GM23338 (cell line): Measurements from ENCODE around the gene NPAS3. TPM values are rescaled to one million over a fixed set of nuclear protein-coding genes. Genes with fewer than 3 reads are reported as not detected.

Experiments used
- ATAC-seq: fragments of 200-7000 bp; cut with Tn5 transposase; 3 replicates; pipeline ENCODE4 v1.9.1; 2020
- DNase-seq: peaks from one replicate; pipeline ENCODE4 v3.0.0-alpha.2; 2015; ENCODE audit warnings: low spot score
- H2AFZ ChIP-seq: fragments of 200-600 bp; sonication (generic); 2 replicates; pipeline ENCODE4 v1.8.0; 2016; ENCODE audit warnings: antibody characterized with exemption, mild to moderate bottlenecking, moderate library complexity
- H3F3A ChIP-seq: fragments of 200-600 bp; sonication (generic); replicated peaks from 2 replicates; pipeline ENCODE4 v1.8.0; 2017; ENCODE audit warnings: antibody characterized with exemption, mixed run types, low read depth
- H3K27ac ChIP-seq: fragments of 200-600 bp; sonication (generic); 2 replicates; pipeline ENCODE4 v1.6.1; 2016; ENCODE audit warnings: low read depth
- H3K27me3 ChIP-seq: fragments of 200-600 bp; sonication (generic); 2 replicates; pipeline ENCODE4 v1.8.0; 2016; ENCODE audit warnings: mild to moderate bottlenecking, mixed run types, moderate library complexity; ENCODE audit not compliant: insufficient read depth
- H3K36me3 ChIP-seq: fragments of 200-600 bp; sonication (generic); 2 replicates; pipeline ENCODE4 v1.8.0; 2016; ENCODE audit warnings: mild to moderate bottlenecking; ENCODE audit not compliant: insufficient read depth
- H3K4me1 ChIP-seq: fragments of 200-600 bp; sonication (generic); 2 replicates; pipeline ENCODE4 v1.8.0; 2016; ENCODE audit warnings: mild to moderate bottlenecking, moderate library complexity; ENCODE audit not compliant: insufficient read depth
- H3K4me2 ChIP-seq: fragments of 200-600 bp; sonication (generic); 2 replicates; pipeline ENCODE4 v1.7.1; 2017; ENCODE audit warnings: mixed run types
- H3K4me3 ChIP-seq: fragments of 200-600 bp; sonication (generic); 2 replicates; pipeline ENCODE4 v1.6.1; 2016; ENCODE audit warnings: mixed run types
- H3K79me2 ChIP-seq: fragments of 200-600 bp; sonication (generic); replicated peaks from 2 replicates; pipeline ENCODE4 v1.8.0; 2017; ENCODE audit warnings: mild to moderate bottlenecking; ENCODE audit not compliant: insufficient read depth
- H3K9me2 ChIP-seq: fragments of 200-600 bp; sonication (generic); 2 replicates; pipeline ENCODE4 v1.8.0; 2017; ENCODE audit not compliant: insufficient read depth
- H4K20me1 ChIP-seq: fragments of 200-600 bp; sonication (generic); replicated peaks from 2 replicates; pipeline ENCODE4 v1.8.0; 2017; ENCODE audit warnings: mild to moderate bottlenecking; ENCODE audit not compliant: insufficient read depth
- H3K27ac Mint-ChIP-seq: 2 replicates; pipeline ENCODE4 v1.8.0; 2020; ENCODE audit warnings: inconsistent platforms, mild to moderate bottlenecking, moderate library complexity, mixed read lengths
- H3K27me3 Mint-ChIP-seq: 3 replicates; pipeline ENCODE4 v1.8.0; 2022; ENCODE audit warnings: low read depth, mild to moderate bottlenecking, moderate library complexity, mixed read lengths, inconsistent platforms; ENCODE audit not compliant: insufficient read depth, poor library complexity
- H3K36me3 Mint-ChIP-seq: 3 replicates; pipeline ENCODE4 v1.8.0; 2021; ENCODE audit warnings: low read depth, mild to moderate bottlenecking, inconsistent platforms, moderate library complexity, mixed read lengths
- H3K4me1 Mint-ChIP-seq: 3 replicates; pipeline ENCODE4 v1.8.0; 2020; ENCODE audit warnings: mild to moderate bottlenecking, inconsistent platforms, mixed read lengths
- H3K4me3 Mint-ChIP-seq: 3 replicates; pipeline ENCODE4 v1.8.0; 2021; ENCODE audit warnings: moderate library complexity, mild to moderate bottlenecking, inconsistent platforms, mixed read lengths
- H3K9me3 Mint-ChIP-seq: 3 replicates; pipeline ENCODE4 v1.8.0; 2020; ENCODE audit warnings: moderate library complexity, mild to moderate bottlenecking, inconsistent platforms, mixed read lengths
- CREB1 ChIP-seq: fragments of 250-450 bp; sonication (Bioruptor Pico); IDR thresholded peaks from 2 replicates; pipeline ENCODE4 v1.5.0; 2020; ENCODE audit warnings: low read depth, mild to moderate bottlenecking, moderate library complexity
- EZH2phosphoT487 ChIP-seq: fragments of 200-600 bp; sonication (generic); IDR thresholded peaks from one replicate; pipeline ENCODE4 v1.8.1; 2018; ENCODE audit warnings: antibody characterized with exemption; ENCODE audit not compliant: unreplicated experiment
- NANOG ChIP-seq: IDR thresholded peaks from 2 replicates; pipeline ENCODE4 v1.6.1; 2016; ENCODE audit warnings: antibody characterized with exemption, borderline replicate concordance
- POLR2AphosphoS5 ChIP-seq: IDR thresholded peaks from 2 replicates; pipeline ENCODE4 v1.6.1; 2016; ENCODE audit warnings: antibody characterized with exemption, low read depth
- ZNF331 ChIP-seq: fragments of 250-450 bp; sonication (Bioruptor Pico); IDR thresholded peaks from 2 replicates; pipeline ENCODE4 v1.5.0; 2020; ENCODE audit warnings: low read depth, mild to moderate bottlenecking, moderate library complexity
- polyA plus RNA-seq: library from polyadenylated mRNA; unstranded; fragments of >200 nt; fragmentation: Nextera tagmentation; extraction: Ambion mirVana; gene quantifications from 2 replicates; pipeline ENCODE4 v1.2.1, GENCODE V29; 2016
- total RNA-seq: library from RNA; depleted of rRNA; stranded (reverse); fragments of >200 nt; shearing (Covaris generic); gene quantifications from 2 replicates; pipeline ENCODE4 v1.2.3, GENCODE V29; 2014
- TF ChIP-seq, protein P1 (sequence below): IDR thresholded peaks from one replicate; pipeline ENCODE4 v1.6.1; 2018; ENCODE audit warnings: antibody characterized with exemption; ENCODE audit not compliant: unreplicated experiment
- TF ChIP-seq, protein P2 (sequence below), 2 experiments: fragments of 200-600 bp in 1 of 2; sonication (generic) in 1 of 2; conservative IDR thresholded peaks; 2 replicates each; pipeline versions ENCODE4 v1.5.1 to v1.6.1; 2016 to 2017; ENCODE audit warnings: antibody characterized with exemption in 2 of 2, low read depth in 2 of 2, mild to moderate bottlenecking in 2 of 2, moderate library complexity in 1 of 2
- TF ChIP-seq, protein P3 (sequence below): fragments of 250-450 bp; sonication (Bioruptor Pico); IDR thresholded peaks from 2 replicates; pipeline ENCODE4 v1.5.0; 2020; ENCODE audit warnings: mild to moderate bottlenecking, moderate library complexity

Gene NPAS3
- total and polyA plus RNA-seq, 2 experiments from 2014 or later, result 0.17 to 0.19 TPM

DNA sequence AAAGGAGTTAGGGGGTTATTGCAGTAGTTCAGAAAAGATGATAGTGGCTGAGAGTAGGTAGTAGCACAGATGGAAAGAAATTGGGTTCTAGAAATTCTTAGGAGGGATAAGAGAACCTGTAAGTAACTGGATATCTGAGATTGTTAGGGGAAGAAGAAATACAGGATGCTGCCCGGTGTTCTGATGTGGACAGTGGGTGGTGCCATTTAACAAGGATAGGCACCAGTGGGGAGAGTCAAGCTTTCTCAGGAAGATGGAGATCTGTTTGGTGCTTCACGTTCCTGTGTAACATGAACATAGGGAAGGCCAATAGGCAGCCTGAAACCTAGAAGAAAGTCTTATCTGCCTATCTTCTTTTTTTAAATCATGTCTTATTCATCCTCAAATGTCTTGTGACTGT is 245.9 kb downstream of the NPAS3 start:
- Histone ChIP-seq H3K27ac (no peak overlapping the region), H3K9me2 (no peaks in the 10 kb centered on the region), H3F3A (no peaks in the 10 kb centered on the region), H3K4me3 (no peak overlapping the region), H4K20me1 (no peaks in the 10 kb centered on the region), H2AFZ (no peak overlapping the region), H3K4me1 (no peaks in the 10 kb centered on the region), H3K4me2 (no peak overlapping the region), H3K36me3 (no peaks in the 10 kb centered on the region), H3K79me2 (no peaks in the 10 kb centered on the region), H3K27me3 (no peaks in the 10 kb centered on the region)
- Mint-ChIP-seq H3K27ac (no peak overlapping the region), H3K4me1 (no peaks in the 10 kb centered on the region), H3K4me3 (no peak overlapping the region), H3K36me3 (no peaks in the 10 kb centered on the region), H3K27me3 (peaks cover 2% of the 10 kb centered on the region), H3K9me3 (no peaks in the 10 kb centered on the region; the same call in 2 of the 3 replicates)
- ATAC-seq (peak; percentile 56), DNase-seq (peak; percentile 33)
- TF ChIP-seq, protein P1, sequence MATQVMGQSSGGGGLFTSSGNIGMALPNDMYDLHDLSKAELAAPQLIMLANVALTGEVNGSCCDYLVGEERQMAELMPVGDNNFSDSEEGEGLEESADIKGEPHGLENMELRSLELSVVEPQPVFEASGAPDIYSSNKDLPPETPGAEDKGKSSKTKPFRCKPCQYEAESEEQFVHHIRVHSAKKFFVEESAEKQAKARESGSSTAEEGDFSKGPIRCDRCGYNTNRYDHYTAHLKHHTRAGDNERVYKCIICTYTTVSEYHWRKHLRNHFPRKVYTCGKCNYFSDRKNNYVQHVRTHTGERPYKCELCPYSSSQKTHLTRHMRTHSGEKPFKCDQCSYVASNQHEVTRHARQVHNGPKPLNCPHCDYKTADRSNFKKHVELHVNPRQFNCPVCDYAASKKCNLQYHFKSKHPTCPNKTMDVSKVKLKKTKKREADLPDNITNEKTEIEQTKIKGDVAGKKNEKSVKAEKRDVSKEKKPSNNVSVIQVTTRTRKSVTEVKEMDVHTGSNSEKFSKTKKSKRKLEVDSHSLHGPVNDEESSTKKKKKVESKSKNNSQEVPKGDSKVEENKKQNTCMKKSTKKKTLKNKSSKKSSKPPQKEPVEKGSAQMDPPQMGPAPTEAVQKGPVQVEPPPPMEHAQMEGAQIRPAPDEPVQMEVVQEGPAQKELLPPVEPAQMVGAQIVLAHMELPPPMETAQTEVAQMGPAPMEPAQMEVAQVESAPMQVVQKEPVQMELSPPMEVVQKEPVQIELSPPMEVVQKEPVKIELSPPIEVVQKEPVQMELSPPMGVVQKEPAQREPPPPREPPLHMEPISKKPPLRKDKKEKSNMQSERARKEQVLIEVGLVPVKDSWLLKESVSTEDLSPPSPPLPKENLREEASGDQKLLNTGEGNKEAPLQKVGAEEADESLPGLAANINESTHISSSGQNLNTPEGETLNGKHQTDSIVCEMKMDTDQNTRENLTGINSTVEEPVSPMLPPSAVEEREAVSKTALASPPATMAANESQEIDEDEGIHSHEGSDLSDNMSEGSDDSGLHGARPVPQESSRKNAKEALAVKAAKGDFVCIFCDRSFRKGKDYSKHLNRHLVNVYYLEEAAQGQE, result no peak
- no peak for TF ChIP-seq EZH2phosphoT487
- TF ChIP-seq CREB1, result no peak
- TF ChIP-seq, protein P2, sequence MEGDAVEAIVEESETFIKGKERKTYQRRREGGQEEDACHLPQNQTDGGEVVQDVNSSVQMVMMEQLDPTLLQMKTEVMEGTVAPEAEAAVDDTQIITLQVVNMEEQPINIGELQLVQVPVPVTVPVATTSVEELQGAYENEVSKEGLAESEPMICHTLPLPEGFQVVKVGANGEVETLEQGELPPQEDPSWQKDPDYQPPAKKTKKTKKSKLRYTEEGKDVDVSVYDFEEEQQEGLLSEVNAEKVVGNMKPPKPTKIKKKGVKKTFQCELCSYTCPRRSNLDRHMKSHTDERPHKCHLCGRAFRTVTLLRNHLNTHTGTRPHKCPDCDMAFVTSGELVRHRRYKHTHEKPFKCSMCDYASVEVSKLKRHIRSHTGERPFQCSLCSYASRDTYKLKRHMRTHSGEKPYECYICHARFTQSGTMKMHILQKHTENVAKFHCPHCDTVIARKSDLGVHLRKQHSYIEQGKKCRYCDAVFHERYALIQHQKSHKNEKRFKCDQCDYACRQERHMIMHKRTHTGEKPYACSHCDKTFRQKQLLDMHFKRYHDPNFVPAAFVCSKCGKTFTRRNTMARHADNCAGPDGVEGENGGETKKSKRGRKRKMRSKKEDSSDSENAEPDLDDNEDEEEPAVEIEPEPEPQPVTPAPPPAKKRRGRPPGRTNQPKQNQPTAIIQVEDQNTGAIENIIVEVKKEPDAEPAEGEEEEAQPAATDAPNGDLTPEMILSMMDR (conservative IDR thresholded peaks at IDR 0.05; ENCODE audit: low read depth in 2 of 2), result peak; percentile 42 to 68
- TF ChIP-seq POLR2AphosphoS5, result no peak
- no peak for TF ChIP-seq NANOG
- TF ChIP-seq, protein P3, sequence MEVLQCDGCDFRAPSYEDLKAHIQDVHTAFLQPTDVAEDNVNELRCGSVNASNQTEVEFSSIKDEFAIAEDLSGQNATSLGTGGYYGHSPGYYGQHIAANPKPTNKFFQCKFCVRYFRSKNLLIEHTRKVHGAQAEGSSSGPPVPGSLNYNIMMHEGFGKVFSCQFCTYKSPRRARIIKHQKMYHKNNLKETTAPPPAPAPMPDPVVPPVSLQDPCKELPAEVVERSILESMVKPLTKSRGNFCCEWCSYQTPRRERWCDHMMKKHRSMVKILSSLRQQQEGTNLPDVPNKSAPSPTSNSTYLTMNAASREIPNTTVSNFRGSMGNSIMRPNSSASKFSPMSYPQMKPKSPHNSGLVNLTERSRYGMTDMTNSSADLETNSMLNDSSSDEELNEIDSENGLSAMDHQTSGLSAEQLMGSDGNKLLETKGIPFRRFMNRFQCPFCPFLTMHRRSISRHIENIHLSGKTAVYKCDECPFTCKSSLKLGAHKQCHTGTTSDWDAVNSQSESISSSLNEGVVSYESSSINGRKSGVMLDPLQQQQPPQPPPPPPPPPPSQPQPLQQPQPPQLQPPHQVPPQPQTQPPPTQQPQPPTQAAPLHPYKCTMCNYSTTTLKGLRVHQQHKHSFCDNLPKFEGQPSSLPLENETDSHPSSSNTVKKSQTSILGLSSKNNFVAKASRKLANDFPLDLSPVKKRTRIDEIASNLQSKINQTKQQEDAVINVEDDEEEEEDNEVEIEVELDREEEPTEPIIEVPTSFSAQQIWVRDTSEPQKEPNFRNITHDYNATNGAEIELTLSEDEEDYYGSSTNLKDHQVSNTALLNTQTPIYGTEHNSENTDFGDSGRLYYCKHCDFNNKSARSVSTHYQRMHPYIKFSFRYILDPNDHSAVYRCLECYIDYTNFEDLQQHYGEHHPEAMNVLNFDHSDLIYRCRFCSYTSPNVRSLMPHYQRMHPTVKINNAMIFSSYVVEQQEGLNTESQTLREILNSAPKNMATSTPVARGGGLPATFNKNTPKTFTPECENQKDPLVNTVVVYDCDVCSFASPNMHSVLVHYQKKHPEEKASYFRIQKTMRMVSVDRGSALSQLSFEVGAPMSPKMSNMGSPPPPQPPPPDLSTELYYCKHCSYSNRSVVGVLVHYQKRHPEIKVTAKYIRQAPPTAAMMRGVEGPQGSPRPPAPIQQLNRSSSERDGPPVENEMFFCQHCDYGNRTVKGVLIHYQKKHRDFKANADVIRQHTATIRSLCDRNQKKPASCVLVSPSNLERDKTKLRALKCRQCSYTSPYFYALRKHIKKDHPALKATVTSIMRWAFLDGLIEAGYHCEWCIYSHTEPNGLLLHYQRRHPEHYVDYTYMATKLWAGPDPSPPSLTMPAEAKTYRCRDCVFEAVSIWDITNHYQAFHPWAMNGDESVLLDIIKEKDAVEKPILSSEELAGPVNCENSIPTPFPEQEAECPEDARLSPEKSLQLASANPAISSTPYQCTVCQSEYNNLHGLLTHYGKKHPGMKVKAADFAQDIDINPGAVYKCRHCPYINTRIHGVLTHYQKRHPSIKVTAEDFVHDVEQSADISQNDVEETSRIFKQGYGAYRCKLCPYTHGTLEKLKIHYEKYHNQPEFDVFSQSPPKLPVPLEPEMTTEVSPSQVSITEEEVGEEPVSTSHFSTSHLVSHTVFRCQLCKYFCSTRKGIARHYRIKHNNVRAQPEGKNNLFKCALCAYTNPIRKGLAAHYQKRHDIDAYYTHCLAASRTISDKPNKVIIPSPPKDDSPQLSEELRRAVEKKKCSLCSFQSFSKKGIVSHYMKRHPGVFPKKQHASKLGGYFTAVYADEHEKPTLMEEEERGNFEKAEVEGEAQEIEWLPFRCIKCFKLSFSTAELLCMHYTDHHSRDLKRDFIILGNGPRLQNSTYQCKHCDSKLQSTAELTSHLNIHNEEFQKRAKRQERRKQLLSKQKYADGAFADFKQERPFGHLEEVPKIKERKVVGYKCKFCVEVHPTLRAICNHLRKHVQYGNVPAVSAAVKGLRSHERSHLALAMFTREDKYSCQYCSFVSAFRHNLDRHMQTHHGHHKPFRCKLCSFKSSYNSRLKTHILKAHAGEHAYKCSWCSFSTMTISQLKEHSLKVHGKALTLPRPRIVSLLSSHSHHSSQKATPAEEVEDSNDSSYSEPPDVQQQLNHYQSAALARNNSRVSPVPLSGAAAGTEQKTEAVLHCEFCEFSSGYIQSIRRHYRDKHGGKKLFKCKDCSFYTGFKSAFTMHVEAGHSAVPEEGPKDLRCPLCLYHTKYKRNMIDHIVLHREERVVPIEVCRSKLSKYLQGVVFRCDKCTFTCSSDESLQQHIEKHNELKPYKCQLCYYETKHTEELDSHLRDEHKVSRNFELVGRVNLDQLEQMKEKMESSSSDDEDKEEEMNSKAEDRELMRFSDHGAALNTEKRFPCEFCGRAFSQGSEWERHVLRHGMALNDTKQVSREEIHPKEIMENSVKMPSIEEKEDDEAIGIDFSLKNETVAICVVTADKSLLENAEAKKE (CRISPR knock-in tag), result no peak
- no peak for TF ChIP-seq ZNF331 (CRISPR knock-in tag)
